ENCODE data around the gene GABRA6. TPM values are rescaled to one million over a fixed set of nuclear protein-coding genes. Genes with fewer than 3 reads are reported as not detected.

Gene GABRA6
- total RNA-seq, 4 donors from 2014 or later = not detected

DNA sequence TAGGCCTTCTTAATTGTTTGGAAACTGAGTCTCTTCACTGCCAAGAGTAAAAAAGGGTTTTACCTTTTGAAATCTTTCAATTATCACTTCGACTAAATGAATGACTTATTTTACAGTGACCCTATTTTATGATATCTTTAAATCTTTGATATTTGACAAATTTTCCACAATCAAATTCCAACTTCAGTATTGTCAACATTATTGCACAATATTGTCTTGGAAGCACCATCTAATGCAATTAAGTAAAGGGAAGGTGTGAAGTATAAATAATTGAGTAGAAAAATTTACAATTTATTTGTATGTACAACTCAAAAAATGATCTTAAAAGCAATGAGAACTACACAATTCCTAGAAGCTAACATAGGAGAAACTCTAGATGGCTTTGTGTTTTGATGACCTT lies 49.2 kb downstream of the GABRA6 start:
- H3K4me3 ChIP-seq = no peak overlapping the region
- TF ChIP-seq POLR2AphosphoS5 (IDR thresholded peaks at IDR 0.05) (no peak), POLR2A (IDR thresholded peaks at IDR 0.05; ENCODE audit: low read depth) (no peak), EP300 (IDR thresholded peaks at IDR 0.05) (no peak)
- TF ChIP-seq, protein P1, sequence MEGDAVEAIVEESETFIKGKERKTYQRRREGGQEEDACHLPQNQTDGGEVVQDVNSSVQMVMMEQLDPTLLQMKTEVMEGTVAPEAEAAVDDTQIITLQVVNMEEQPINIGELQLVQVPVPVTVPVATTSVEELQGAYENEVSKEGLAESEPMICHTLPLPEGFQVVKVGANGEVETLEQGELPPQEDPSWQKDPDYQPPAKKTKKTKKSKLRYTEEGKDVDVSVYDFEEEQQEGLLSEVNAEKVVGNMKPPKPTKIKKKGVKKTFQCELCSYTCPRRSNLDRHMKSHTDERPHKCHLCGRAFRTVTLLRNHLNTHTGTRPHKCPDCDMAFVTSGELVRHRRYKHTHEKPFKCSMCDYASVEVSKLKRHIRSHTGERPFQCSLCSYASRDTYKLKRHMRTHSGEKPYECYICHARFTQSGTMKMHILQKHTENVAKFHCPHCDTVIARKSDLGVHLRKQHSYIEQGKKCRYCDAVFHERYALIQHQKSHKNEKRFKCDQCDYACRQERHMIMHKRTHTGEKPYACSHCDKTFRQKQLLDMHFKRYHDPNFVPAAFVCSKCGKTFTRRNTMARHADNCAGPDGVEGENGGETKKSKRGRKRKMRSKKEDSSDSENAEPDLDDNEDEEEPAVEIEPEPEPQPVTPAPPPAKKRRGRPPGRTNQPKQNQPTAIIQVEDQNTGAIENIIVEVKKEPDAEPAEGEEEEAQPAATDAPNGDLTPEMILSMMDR (IDR thresholded peaks at IDR 0.05) = no peak
- no peaks in the 10 kb centered on the region for H3K27me3 ChIP-seq
- no peaks in the 10 kb centered on the region for H3K9me3 ChIP-seq
- H3K4me1 ChIP-seq = no peaks in the 10 kb centered on the region
- no peak overlapping the region for H3K27ac ChIP-seq (replicated peaks in 1 of 4)
- intact Hi-C loops (cut with DNase I) = no loop called here
- no peak for DNase-seq (ENCODE audit: extremely low spot score)
- H3K36me3 ChIP-seq = no peaks in the 10 kb centered on the region
- 84% methylated on average over 1 of the region's 1 CpG for WGBS

DNA sequence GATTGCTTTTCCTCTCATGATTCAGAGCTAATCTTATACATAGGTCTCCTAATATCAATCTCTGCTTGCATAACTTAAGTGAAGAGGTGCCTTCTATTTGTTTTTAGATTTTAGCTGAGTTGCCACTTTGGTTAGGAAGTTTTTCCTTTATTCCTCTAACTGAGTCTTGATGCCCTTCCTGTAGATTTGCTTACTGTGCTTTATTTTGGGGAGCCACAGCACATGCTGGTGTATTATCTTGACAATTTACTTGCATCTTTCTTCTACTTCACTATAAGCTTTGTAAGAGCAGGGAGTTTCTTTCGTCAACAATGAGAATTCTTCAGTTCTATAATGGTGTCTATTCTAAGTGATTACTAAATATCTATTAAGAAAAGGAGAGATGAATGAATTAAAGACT lies 54.9 kb downstream of the GABRA6 start:
- DNase-seq (ENCODE audit: extremely low spot score) = no peak
- Histone ChIP-seq H3K4me1 (no peaks in the 10 kb centered on the region), H3K27me3 (no peaks in the 10 kb centered on the region), H3K36me3 (no peaks in the 10 kb centered on the region), H3K9me3 (peaks cover 0 to 8% (median 0%) of the 10 kb centered on the region in 4 donors), H3K4me3 (no peak overlapping the region), H3K27ac (replicated peaks in 1 of 4) (no peak overlapping the region)
- intact Hi-C loops (cut with DNase I) = no loop called here
- TF ChIP-seq POLR2A (IDR thresholded peaks at IDR 0.05; ENCODE audit: low read depth) = no peak
- 71% methylated on average over 1 of the region's 1 CpG for WGBS

DNA sequence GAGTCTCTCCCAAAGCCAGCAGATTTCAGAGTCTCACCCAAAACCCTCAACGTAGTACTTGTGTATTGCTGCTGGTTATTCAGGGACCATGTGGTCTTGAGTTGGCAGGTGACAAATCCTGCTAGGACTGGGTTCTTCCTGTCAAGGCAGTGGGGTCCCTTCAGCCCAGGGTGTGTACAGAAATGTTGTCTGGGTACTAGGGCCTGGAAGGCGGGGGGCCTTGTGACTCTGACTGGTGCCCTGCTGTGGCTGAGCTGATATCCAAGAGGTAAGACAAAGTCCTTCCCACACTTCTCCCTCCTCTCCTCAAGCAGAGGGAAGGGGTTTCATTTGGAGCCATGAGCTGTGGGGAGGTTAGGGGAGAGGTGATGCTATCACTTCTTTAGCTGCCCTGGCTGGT lies 58.8 kb downstream of the GABRA6 start:
- no peak overlapping the region for H3K4me3 ChIP-seq
- H3K27me3 ChIP-seq = no peaks in the 10 kb centered on the region
- no peaks in the 10 kb centered on the region for H3K4me1 ChIP-seq
- intact Hi-C loops (cut with DNase I) = no loop called here
- TF ChIP-seq POLR2A (IDR thresholded peaks at IDR 0.05; ENCODE audit: low read depth) (no peak), EP300 (IDR thresholded peaks at IDR 0.05) (no peak), POLR2AphosphoS5 (IDR thresholded peaks at IDR 0.05) (no peak)
- TF ChIP-seq, protein P1 (IDR thresholded peaks at IDR 0.05) = no peak
- 74% methylated on average over 2 of the region's 2 CpGs for WGBS
- no peak overlapping the region for H3K27ac ChIP-seq (replicated peaks in 1 of 4)
- H3K36me3 ChIP-seq = no peaks in the 10 kb centered on the region
- DNase-seq (ENCODE audit: extremely low spot score) = no peak
- H3K9me3 ChIP-seq = peaks cover 0 to 12% (median 0%) of the 10 kb centered on the region in 4 donors

DNA sequence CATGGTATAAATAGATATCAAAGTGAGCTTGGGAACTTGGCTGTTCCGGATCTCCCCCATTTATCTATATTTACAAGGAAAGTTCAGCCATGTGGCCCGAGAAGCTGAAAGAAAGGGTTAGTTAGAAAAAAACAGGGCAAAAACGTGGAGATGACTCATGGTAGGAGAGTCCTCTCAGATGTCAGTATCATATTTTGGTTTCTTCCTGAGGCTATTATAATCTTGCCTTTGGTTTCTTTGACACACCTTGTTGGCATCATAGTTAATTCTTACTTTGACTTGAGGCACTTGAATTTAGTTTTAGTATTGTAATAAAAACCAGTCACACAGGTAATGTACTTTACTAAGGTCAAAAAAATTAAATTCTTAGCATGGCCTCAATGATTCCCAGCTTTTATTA lies 59.9 kb downstream of the GABRA6 start:
- Histone ChIP-seq H3K4me3 (no peak overlapping the region), H3K36me3 (no peaks in the 10 kb centered on the region), H3K9me3 (peaks cover 0 to 12% (median 0%) of the 10 kb centered on the region in 4 donors), H3K4me1 (no peaks in the 10 kb centered on the region), H3K27me3 (no peaks in the 10 kb centered on the region), H3K27ac (replicated peaks in 1 of 4) (no peak overlapping the region)
- intact Hi-C loops (cut with DNase I) = no loop called here
- TF ChIP-seq POLR2AphosphoS5 (IDR thresholded peaks at IDR 0.05) = no peak
- TF ChIP-seq EP300 (IDR thresholded peaks at IDR 0.05) = no peak
- TF ChIP-seq, protein P1 (IDR thresholded peaks at IDR 0.05) = no peak
- no peak for TF ChIP-seq POLR2A (IDR thresholded peaks at IDR 0.05; ENCODE audit: low read depth)
- DNase-seq (ENCODE audit: extremely low spot score) = no peak
- WGBS = 49% methylated on average over 3 of the region's 3 CpGs

DNA sequence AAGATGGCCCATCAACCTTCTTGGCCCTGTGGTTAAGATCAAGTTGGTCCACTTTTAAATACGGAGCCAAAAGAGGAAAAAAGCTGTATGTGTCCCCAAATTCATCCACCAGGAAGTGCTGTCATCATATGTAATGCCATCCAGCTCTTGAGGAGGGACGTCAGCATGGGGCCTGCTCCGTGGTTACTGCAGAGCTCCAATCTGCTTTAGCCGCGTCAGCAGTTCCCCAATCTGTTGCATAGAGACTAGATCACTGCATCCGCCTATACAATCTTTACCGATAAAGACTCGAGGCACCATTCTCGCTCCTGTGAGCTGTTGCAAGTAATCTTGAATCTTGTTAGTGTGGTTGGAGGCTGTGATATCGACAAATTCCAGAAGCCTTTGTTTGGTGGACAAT lies 65.7 kb downstream of the GABRA6 start:
- TF ChIP-seq, protein P1 (IDR thresholded peaks at IDR 0.05) = no peak
- TF ChIP-seq POLR2A (IDR thresholded peaks at IDR 0.05; ENCODE audit: low read depth) (no peak), POLR2AphosphoS5 (IDR thresholded peaks at IDR 0.05) (no peak), EP300 (IDR thresholded peaks at IDR 0.05) (no peak)
- intact Hi-C loops (cut with DNase I) = no loop called here
- WGBS = 87% methylated on average over 10 of the region's 10 CpGs
- no peaks in the 10 kb centered on the region for H3K4me1 ChIP-seq
- no peak overlapping the region for H3K27ac ChIP-seq (replicated peaks in 1 of 4)
- no peaks in the 10 kb centered on the region for H3K27me3 ChIP-seq
- H3K4me3 ChIP-seq = no peak overlapping the region
- no peak for DNase-seq (ENCODE audit: extremely low spot score)
- no peaks in the 10 kb centered on the region for H3K36me3 ChIP-seq
- peaks cover 0 to 4% (median 0%) of the 10 kb centered on the region in 4 donors for H3K9me3 ChIP-seq

Other genes starting within 250 kb of the GABRA6 start
- gene GABRB2, start 139.0 kb upstream of the GABRA6 start, total RNA-seq = 1 to 10 TPM in 3 of 4 donors, under 1 TPM in 1; 0.92 to 1.7 (median 1.2) TPM
- not detected for gene GABRA1, start 162.4 kb downstream of the GABRA6 start, total RNA-seq